TTC549 (cell line): Measurements from ENCODE around the gene ALDH3A1.

Experiments used
- FAIRE-seq: peaks from 2 replicates; lab custom pipeline; 2012; peaks lifted over from hg19 to GRCh38; lab: Jason Lieb, UNC

Gene ALDH3A1

DNA sequence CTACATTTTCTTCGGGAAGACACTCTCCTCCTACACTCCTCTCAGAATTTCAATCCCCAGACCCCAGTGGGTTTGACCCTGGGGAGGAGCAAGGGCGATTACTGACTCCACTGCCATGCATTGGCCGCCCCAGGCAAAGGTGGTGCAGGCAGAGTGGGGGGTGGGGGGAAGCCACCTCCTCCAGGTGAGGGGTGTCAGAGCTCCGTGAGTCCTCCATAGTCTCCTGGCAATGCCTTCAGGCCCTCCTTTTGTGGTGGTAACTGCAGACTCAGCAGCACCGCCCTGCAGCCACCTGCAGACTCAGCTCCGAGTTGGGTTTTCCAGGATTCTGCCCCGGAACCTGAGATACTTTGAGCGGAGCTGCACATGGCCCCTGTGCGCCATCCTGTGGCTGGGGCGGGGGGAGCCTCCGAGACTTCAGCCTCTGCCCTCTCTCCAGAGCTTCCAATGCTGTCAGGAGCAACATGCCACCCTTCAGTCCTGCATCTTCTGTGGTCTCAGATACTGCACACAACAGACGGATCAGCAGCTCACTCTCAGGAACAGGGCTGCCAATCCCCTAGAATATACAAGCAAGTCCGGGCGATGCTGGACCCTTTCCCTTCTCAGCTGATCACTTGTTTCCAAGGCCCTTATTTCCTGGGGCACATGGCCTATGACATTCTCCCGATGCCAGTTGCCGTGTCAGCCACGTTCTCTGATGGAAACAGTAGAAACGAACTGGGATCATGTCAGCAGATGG lies 29.3 kb downstream of the ALDH3A1 start:
- no peak for FAIRE-seq

- FAIRE-seq = no peak
These were observed 30.0 kb downstream of the ALDH3A1 start for GRCh38 chr17:19718041-19718612.

DNA sequence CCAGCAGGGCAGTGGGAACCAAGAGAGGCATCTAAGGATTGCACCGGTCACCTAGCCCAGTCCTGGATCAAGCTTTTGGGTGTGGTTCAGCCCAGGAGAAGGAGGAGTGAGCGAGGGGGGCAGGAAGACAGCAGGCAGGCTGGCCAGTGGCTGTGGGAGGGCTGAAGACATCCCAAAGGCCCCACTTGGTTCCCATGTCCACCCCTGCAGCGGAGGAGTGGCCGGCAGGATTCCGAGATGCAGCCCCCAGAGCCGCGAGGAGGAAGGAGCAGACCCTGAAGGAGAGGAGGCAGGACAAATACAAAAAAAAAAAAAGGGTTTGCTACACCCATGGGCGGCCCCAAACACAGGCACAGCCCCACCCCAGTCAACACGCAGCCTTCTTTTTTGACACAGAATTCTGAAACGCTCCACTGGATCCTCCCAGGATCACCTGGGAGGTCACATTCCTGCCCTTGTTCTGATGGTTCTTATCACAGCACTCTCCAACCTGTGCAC lies 30.6 kb downstream of the ALDH3A1 start:
- no peak for FAIRE-seq

DNA sequence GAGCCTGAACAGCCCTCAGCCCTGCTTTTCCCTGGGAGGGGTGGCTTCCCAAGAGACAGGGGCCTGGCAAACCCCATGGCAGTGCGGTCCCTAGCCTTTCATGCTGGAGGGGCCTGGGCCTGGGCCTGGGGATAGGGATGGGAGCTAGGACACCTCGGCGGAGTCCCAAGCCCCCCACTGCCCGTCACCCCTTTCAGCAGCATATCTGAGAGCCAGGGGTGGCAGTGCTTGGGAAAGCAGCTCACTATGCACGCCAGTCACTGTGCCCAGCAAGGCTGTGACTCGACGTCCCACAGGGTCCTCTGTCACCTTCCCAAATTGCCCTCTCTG lies 31.1 kb downstream of the ALDH3A1 start:
- FAIRE-seq = no peak

DNA sequence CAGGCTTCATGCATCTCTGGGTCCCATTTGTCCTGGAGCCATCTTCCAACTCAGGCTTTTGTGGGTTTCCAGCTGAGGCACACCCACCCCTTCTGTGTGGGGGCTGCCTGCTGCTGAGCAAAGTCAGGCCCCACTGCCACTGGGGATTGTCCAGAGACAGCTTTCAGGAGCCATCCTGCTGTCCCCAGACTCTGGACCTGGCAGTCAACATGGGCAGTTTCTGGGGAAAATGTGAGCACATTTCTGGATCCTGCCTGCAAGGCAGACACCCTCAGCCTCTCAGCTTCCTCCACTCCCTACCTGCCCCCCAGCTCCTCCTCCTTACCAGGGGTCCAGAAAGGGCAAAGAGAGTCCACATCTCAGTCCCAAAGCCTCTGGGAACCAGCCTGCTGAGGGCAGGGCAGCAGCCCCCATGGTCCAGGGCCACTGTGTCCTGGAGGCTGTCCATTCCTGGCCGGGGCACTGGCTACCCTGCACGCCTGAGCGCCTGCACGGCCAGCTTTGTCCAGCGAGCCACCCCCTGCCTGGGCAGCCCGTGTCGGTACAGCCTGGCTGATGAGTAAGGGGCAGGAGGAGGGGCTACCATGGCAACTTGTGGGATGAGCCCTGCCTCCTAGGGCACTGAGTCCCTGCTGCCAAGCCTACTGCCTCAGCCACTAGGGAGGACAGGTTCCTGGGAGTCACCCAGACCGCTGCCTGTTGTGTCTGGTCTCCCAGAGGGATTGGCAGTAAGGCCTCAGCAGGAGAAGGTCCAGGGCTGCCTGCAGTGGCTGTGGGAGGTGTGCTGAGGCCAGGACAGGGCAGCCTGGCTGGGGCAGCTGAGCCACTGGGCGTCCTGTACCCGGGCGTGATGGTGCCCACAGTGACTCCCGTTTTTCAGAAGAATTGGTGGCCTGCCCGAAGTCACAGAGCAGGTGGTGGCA lies 31.7 kb downstream of the ALDH3A1 start, which contains the start of gene SLC47A2:
Gene SLC47A2 (minus strand): TSS at position 477 of the 923 bp plus-strand sequence. CDS start 29 bp downstream, at position 448.
- no peak for FAIRE-seq

DNA sequence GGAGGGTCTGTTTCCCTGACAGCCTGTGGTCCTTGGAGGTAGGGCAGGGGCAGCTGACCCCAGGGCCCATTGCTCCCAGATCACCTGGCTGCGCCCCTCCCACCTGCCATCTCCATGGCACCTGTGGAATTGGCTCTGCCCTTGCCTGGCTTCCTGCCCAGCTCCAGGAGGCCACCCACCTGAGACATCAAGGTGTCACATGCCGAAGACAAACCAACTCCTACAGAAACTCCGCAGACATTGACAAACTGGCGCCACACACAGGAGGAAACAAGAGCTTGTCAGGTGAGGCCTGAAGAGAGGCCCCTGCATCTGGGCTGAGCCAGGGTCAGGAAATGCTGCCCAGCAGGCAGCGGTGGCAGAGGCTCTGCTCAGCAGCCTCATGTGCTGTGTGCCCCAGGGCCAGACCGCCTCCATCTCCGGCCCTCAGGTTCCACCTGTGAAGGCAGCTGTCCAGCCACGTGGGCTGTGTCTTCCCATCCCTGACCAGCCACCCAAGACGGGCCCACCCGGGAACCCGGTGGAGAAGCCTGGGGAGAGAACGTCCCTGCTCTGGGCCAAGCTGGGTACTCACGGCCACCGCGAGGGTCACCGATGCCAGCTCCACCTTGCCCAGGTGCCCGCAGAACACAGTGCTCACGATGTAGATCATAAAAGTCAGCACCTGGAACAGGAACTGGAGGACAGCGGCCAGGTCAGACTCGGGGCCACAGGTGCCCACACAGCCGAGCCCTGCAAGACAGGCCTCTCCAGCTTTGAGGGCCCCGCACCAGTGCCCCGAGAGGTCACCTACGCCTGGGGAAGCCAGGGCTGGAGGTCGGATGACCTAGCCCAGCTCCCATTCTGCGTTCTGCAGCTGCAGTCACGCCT lies 33.3 kb downstream of the ALDH3A1 start:
- no peak for FAIRE-seq

DNA sequence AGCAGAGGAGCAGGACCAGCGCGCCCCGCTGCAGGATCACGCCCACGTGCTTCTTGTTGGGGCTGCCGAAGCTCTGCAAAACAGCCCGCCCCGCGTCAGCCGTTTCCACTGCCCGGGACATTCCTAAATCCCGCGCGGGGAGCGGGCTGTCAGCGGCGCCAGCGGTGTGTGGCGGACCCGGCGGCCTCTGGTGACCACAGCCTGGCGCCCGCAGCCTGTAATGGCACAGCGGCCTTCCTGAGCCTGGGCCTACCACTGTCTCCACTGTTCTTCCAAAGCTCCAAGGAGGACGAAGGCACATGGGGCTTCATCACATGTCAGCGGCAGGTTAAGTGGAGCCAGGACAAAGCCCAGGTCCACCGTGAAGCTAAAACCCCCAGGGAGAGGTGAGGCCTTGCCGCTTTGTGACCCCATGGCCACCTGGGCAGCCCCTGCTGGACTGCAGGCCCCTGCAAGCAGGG lies 34.2 kb downstream of the ALDH3A1 start:
- no peak for FAIRE-seq

GRCh38 chr17:19713462-19713861 lies 34.6 kb downstream of the ALDH3A1 start:
- no peak for FAIRE-seq

DNA sequence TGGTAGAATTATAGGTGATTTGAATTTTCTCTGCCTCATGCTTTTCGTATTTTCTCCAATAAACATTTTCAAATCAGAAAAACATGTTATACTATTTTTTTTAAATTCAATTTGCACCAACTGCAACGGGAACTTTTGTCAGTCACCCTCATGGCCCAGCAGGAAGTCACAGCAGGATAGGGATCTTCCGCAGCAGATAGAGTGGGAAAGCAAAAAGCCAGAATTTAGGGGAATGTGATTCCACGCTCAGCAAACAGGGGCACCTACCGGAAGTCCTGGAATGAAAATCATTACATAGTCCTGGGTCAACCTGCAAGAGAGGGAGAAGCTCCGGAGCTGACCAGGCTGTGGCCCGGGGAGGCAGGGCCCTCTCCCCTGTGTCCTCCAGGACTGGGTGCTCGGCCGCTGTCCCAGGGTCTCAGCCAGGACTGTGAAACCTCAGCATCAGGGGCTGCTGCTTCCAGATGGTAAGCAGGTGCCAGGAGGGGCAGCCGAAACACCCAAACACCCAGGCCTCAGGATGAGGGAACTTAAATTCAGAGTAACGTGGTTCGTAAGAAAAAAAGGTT lies 35.6 kb downstream of the ALDH3A1 start:
- no peak for FAIRE-seq

GRCh38 chr17:19709841-19710240 lies 38.3 kb downstream of the ALDH3A1 start:
- no peak for FAIRE-seq

DNA sequence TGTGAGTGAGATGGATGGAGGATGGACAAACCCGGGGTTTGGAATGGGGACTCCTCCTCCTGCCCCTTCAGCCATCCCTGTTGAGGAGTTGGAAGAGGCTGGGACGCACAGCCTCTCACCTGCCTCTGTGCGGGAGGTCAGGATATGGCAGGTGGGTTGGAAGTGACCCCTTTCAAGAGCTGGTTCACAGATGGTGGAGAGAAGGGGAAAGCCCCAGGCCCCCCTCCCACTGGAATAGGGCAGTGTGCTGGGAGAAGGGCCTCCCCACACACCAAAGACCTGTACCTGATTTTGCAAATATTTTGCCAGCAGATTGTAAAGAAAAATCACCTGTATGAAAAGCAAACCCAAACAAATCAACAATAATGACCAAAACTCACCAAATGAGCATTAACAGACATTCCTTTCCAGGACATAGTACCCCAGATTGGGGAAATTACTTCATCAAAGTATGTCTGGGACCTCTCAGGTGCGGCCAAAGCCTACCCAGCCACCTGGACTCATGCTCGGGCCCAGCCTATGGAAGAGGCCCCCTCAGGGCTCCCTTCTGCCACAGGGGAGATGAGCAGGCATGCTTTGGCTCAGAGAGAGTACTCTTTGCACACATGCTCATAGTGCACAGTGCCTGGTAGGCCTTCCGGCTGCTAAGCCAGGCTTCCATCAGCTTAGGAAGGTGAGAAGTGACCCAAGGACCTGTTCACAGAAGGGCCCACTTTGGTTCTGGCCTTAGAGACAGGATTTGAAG lies 39.5 kb downstream of the ALDH3A1 start:
- FAIRE-seq = no peak

DNA sequence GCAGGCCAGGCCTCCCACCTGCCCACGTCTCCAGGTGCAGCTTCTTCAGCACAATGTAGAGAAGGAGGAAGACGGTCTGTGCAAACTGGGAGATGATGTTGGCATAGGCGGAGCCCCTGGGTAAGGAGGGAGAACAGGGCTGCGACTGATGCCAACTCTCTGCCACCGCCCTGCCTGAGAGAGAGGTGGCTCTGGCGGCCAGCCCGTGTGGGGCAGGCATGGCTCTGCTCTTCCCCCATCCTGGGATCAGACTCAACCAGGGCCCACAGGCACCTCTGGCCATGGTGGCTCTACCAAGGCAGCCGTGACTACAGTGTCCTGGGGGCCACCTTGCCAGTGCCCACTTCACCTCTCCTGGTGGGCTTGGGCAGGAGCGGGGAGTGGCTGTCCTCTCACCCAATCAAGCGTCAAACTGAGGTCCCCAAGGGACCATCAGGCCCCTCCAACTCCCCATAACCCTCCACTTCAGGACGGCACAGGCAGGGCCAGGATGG lies 40.3 kb downstream of the ALDH3A1 start:
- no peak for FAIRE-seq

DNA sequence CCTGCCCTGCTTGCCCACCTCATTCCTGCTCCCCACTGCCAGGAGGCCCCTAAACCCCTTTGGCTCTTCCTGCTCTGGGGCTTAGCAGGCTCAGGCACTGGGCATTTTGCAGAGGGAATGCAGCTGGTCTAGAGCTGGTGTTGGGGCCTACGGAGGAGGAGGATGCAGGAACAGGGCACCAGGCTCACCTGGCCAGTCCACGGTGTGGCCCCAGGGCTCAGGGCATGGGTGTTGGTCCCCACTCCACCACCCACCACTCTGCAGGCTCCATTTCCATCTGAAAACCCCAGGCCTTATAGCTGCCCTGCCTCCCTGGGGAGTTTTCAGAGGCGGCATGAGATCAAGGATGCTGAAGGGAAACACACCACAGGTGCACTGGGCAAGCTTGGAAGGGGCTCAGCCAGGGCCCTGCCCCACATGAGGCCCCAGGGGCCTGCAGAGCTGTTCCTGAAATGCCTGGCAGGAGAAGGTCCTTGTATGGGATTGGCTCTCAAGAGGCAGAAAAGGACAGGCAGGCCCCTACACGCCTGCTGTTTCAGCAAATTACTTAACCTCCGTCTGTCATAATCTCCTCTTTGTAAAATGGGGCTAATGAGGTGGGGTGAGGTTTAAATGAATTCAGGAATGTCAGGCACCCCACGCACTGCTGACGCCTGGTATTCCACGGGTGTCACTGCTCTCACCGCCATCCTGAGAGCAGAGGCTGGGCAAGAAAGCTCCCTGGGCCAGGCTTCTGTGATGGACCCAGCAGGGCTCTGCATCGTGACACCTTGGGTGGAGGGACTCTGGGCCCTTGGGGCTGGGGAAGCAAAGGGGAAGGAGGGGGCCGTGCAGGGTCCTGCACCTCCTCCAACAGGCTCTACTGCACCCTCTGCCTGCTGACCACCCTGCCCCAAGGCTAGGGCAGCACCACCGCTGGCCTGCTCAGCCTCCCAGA lies 41.0 kb downstream of the ALDH3A1 start:
- FAIRE-seq = no peak

DNA sequence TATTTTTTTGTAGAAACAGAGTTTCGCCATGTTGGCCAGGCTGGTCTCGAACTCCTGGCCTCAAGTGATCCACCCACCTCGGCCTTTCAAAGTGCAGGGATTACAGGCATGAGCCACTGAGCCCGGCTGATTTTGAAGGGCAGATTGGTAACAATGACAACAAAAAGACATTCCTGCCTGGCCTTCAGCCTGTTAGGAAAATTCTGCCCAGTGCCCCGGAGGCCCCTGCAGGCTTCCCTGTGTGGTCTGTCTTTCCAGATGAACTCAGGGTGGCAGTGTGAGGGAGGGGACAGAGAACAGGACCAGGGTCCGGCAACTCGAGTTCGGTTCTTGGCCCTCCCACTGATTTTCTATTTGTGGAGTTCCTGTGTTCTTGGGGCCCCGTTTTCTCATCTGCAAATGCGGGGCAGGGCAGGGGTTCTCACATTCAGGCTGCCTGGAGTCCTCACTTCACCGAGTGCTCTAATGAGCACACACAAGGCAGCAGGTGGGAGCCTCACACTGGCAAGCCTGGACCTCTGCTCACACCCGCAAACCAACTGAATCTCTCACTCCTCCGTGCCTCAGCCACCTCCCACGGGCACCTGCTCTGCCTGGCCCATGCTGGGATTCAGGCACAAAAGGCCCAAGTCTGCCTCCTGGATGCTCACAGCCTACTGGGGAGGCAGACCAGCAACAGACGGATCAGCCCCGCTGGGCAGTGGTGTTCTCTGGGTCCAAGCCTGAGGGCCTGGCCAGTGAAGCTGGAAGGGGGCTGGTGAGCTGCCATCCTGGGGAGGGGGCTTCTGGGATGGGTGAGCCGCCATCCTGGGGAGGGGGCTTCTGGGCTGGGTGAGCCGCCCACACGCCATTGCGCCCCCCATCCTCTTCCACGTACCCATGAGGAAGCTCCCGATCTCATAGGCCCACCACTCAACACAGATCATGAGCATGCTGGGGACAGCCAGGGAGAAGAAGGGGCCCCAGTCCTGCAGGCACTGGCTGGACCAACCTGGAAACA lies 42.0 kb downstream of the ALDH3A1 start:
- no peak for FAIRE-seq

DNA sequence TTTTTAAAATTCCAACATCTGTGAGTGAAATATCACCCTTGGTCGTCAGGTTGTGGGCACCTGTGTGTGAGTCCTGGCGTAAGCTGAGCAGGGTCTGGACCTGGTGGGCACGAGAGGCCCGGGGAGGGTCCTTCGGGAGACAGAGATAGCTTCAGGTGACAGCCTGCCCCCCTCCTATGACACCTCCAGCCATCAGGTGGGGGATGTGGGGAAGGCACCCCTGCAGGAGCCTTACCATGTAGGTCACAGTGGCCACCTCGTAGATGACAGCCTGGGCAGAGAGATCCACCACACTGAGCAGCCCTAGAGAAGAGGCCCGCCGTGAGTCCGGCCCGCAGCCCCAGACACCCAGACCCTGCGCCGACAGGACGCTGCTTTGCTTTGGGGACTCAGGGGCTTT lies 42.9 kb downstream of the ALDH3A1 start:
- FAIRE-seq = no peak

DNA sequence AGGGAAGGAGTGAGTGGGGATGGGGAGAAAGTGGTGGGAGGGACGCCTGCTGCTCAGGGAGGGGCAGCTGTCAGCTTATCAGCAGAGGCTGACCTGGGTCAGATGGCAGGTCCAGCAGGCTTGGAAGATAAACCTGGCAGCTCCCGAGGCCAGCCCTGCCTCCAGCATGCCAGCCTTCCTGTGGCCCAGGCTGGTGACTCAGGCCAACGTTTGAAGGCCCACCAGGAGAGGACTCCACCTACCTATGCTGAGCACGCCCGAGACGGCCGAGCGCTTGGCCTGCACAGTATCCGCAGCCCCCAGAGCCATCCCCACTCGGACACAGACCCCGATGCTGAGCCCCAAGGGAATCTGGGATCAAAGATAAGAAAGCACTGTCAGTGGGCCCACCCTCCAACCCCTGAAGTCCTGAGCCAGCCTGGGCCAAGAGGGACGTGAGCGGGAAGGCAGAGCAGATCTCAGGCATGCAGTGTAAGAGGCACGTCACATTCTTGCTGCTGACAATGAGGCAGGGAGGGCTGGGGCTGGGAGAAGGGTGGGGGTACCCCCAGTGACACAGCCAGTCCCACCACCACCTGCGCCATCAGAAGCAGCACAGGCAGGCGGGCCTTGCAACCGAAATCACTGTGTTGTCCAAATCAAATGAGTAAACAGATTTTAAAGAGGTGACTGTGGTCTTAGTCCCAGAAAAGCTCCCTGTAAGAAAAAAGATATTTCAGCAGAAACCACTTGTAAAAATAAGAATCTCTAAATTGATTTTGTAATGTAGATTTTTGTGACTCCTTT lies 44.1 kb downstream of the ALDH3A1 start:
- FAIRE-seq = no peak

DNA sequence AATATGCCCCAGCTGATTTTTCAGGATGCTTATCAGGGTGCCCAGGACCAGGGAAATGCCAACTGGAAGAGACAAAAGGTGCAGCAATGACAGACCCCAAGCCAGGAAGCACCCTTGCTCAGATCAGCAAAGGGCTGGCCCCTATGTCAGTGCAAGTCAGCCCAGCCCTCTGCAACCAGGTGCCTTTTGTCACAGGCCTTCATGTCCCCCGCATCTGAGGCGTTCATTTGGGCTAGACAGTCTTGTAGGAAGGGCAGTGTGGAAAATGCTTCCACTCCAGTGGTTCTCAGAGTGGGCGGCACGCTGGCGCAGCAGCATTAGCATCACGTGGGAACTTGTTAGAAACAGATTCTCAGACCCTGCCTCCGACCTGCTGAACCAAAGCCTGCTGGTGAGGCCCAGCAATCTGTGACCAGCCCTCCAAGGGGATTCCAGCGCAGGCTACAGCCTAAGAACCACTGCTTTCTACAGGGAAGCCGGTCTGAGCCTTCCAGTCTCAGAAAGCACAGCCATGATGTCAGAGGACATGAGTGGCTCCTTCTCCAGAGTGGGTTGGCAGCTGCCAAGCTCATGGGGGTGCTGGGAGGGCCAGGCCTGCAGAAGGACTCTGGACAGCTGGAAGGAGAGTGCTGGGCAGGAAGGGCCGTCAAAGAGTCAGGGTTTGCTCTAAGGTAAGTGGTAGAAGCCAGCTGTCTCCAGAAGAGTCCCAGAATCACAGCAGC lies 44.8 kb downstream of the ALDH3A1 start:
- no peak for FAIRE-seq
